OCI-LY7 (cell line): ENCODE measurements around the gene ABCC4.

ENCODE experiments used
- CTCF ChIP-seq: fragments of 200-600 bp; sonication (generic); conservative IDR thresholded peaks from 2 replicates; pipeline ENCODE4 v1.5.1; 2014; ENCODE audit warnings: mild to moderate bottlenecking, antibody characterized with exemption, low read length, moderate library complexity, mixed read lengths
- EZH2phosphoT487 ChIP-seq: fragments of 200-600 bp; sonication (generic); IDR thresholded peaks from 2 replicates; pipeline ENCODE4 v1.6.1; 2018; ENCODE audit warnings: low read depth, borderline replicate concordance, mild to moderate bottlenecking, mixed run types, antibody characterized with exemption, low read length, moderate library complexity, mixed read lengths

GRCh38 chr13:95201814-95202651, 99.2 kb downstream of the ABCC4 start:
- no peak for TF ChIP-seq CTCF
- TF ChIP-seq EZH2phosphoT487: no peak
